Mesenchymal stem cell (in vitro differentiated cells and primary cell): ENCODE results near the gene DOCK8.
"Not testable (repeated sequence)": the region's sequence is repeated elsewhere in the genome, so short reads cannot be mapped to it uniquely, and the experiment has no call there.

Experiments used
- DNase-seq: peaks from one replicate; pipeline ENCODE4 v3.0.0-alpha.2; 2013
- H2AFZ ChIP-seq: one replicate; pipeline ENCODE4 v1.6.1; 2013; ENCODE audit warnings: low read depth, mild to moderate bottlenecking, control low read depth, inconsistent platforms, low read length, moderate library complexity
- H2AK5ac ChIP-seq: 2 replicates; pipeline ENCODE4 v1.6.1; 2013; ENCODE audit warnings: low read length, moderate library complexity, mild to moderate bottlenecking, inconsistent platforms; ENCODE audit not compliant: severe bottlenecking
- H2BK120ac ChIP-seq: one replicate; pipeline ENCODE4 v1.6.1; 2013; ENCODE audit warnings: low read depth, mild to moderate bottlenecking, inconsistent platforms, low read length, moderate library complexity
- H2BK12ac ChIP-seq, 2 experiments: one replicate each; pipeline ENCODE4 v1.6.1; 2013; ENCODE audit warnings: inconsistent platforms in 2 of 2, low read length in 2 of 2, mild to moderate bottlenecking in 2 of 2, moderate library complexity in 2 of 2, control low read depth in 1 of 2
- H2BK15ac ChIP-seq: one replicate; pipeline ENCODE4 v1.6.1; 2013; ENCODE audit warnings: mild to moderate bottlenecking, low read depth, inconsistent platforms; ENCODE audit not compliant: poor library complexity, severe bottlenecking
- H2BK5ac ChIP-seq: 2 replicates; pipeline ENCODE4 v1.6.1; 2013; ENCODE audit warnings: low read depth, mild to moderate bottlenecking, low read length, control low read depth, inconsistent platforms; ENCODE audit not compliant: poor library complexity, severe bottlenecking
- H3K14ac ChIP-seq, 2 experiments: one replicate each; pipeline ENCODE4 v1.6.1; 2013; ENCODE audit warnings: inconsistent platforms in 2 of 2, low read length in 2 of 2, control low read depth in 1 of 2, mild to moderate bottlenecking in 1 of 2, moderate library complexity in 1 of 2
- H3K18ac ChIP-seq, 2 experiments: one replicate each; pipeline ENCODE4 v1.6.1; 2013; ENCODE audit warnings: inconsistent platforms in 2 of 2, low read length in 2 of 2, control low read depth in 1 of 2, low read depth in 1 of 2, mild to moderate bottlenecking in 1 of 2
- H3K23ac ChIP-seq, 2 experiments: one replicate each; pipeline ENCODE4 v1.6.1; 2013; ENCODE audit warnings: inconsistent platforms in 2 of 2, low read length in 2 of 2, mild to moderate bottlenecking in 2 of 2, moderate library complexity in 2 of 2, control low read depth in 1 of 2
- H3K27ac ChIP-seq: 2 replicates; pipeline ENCODE4 v1.5.1; 2013; ENCODE audit warnings: mild to moderate bottlenecking, moderate library complexity, low read length, control low read depth, inconsistent platforms; ENCODE audit not compliant: poor library complexity, severe bottlenecking
- H3K27me3 ChIP-seq, 2 experiments: 2 replicates each; pipeline versions ENCODE4 v1.6.1 to v1.7.0; 2013; ENCODE audit warnings: low read length in 2 of 2, mild to moderate bottlenecking in 2 of 2, moderate library complexity in 2 of 2, control low read depth in 1 of 2, inconsistent platforms in 1 of 2; ENCODE audit not compliant: control insufficient read depth in 1 of 2, insufficient read depth in 1 of 2
- H3K36me3 ChIP-seq, 2 experiments: 2 replicates each; pipeline versions ENCODE4 v1.6.1 to v1.7.0; 2013; ENCODE audit warnings: low read length in 2 of 2, control low read depth in 1 of 2, inconsistent platforms in 1 of 2, low read depth in 1 of 2, mild to moderate bottlenecking in 1 of 2; ENCODE audit not compliant: insufficient read depth in 2 of 2, control insufficient read depth in 1 of 2
- H3K4ac ChIP-seq, 2 experiments: one replicate each; pipeline ENCODE4 v1.6.1; 2013; ENCODE audit warnings: inconsistent platforms in 2 of 2, low read length in 2 of 2, mild to moderate bottlenecking in 2 of 2, moderate library complexity in 2 of 2, control low read depth in 1 of 2, low read depth in 1 of 2
- H3K4me1 ChIP-seq: 2 replicates; pipeline ENCODE4 v1.6.1; 2013; ENCODE audit warnings: low read depth, low read length, control low read depth; ENCODE audit not compliant: control insufficient read depth, insufficient read depth
- H3K4me2 ChIP-seq: 2 replicates; pipeline ENCODE4 v1.6.1; 2013; ENCODE audit warnings: low read length, mild to moderate bottlenecking, inconsistent platforms; ENCODE audit not compliant: poor library complexity, severe bottlenecking
- H3K4me3 ChIP-seq, 2 experiments: 2 replicates each; pipeline versions ENCODE4 v1.5.1 to v1.7.0; 2013; ENCODE audit warnings: low read length in 2 of 2, mild to moderate bottlenecking in 2 of 2, control low read depth in 1 of 2, low read depth in 1 of 2; ENCODE audit not compliant: insufficient read depth in 1 of 2
- H3K79me1 ChIP-seq: replicated peaks from 2 replicates; pipeline ENCODE4 v1.6.1; 2013; ENCODE audit warnings: mild to moderate bottlenecking, control low read depth, low read length, inconsistent platforms; ENCODE audit not compliant: poor library complexity, severe bottlenecking
- H3K9ac ChIP-seq: 2 replicates; pipeline ENCODE4 v1.7.0; 2013; ENCODE audit warnings: mild to moderate bottlenecking, low read length, moderate library complexity
- H3K9me3 ChIP-seq: 2 replicates; pipeline ENCODE4 v1.7.0; 2013; ENCODE audit warnings: mild to moderate bottlenecking, low read length; ENCODE audit not compliant: control insufficient read depth
- H4K8ac ChIP-seq: one replicate; pipeline ENCODE4 v1.6.1; 2013; ENCODE audit warnings: inconsistent platforms, mild to moderate bottlenecking, low read length, moderate library complexity
- H4K91ac ChIP-seq: one replicate; pipeline ENCODE4 v1.6.1; 2013; ENCODE audit warnings: mild to moderate bottlenecking, low read length, inconsistent platforms
- WGBS: methylation state at CpG from one replicate; pipeline ENCODE4 v1.1.7; 2013; ENCODE audit warnings: mixed read lengths; 5-methylcytosine and 5-hydroxymethylcytosine counted together

Gene DOCK8

GRCh38 chr9:215631-216155, 1.0 kb downstream of the DOCK8 start:
- no peaks in the 10 kb centered on the region for H3K36me3 ChIP-seq
- H2AFZ ChIP-seq = no peak overlapping the region
- H2BK120ac ChIP-seq = no peak overlapping the region
- no peaks in the 10 kb centered on the region for H3K79me1 ChIP-seq
- no peak overlapping the region for H2AK5ac ChIP-seq
- H3K14ac ChIP-seq = no peak overlapping the region
- no peak overlapping the region for H3K4me2 ChIP-seq
- no peak overlapping the region for H3K4me3 ChIP-seq
- DNase-seq = no peak
- H4K8ac ChIP-seq = no peak overlapping the region
- no peak overlapping the region for H3K4ac ChIP-seq
- WGBS = 90% methylated on average over 4 of the region's 6 CpGs
- H2BK15ac ChIP-seq = no peak overlapping the region
- no peak overlapping the region for H4K91ac ChIP-seq
- H3K27ac ChIP-seq = no peak overlapping the region
- H3K9ac ChIP-seq = peak overlapping the region; percentile 49
- H3K9me3 ChIP-seq = no peaks in the 10 kb centered on the region
- H2BK12ac ChIP-seq = no peak overlapping the region
- no peak overlapping the region for H3K23ac ChIP-seq
- peaks cover 17 to 33% of the 10 kb centered on the region in 2 experiments for H3K27me3 ChIP-seq
- H3K18ac ChIP-seq = no peak overlapping the region
- no peak overlapping the region for H2BK5ac ChIP-seq
- peaks cover 11% of the 10 kb centered on the region for H3K4me1 ChIP-seq

- Histone ChIP-seq H3K36me3 (no peaks in the 10 kb centered on the region), H2BK5ac (no peak overlapping the region), H3K27me3 (peaks cover 17 to 29% of the 10 kb centered on the region in 2 experiments), H2BK12ac (no peak overlapping the region), H4K91ac (no peak overlapping the region), H3K9me3 (no peaks in the 10 kb centered on the region), H3K9ac (no peak overlapping the region), H3K4me3 (no peak overlapping the region), H3K14ac (no peak overlapping the region), H3K27ac (no peak overlapping the region), H3K4me1 (peaks cover 11% of the 10 kb centered on the region), H2BK120ac (no peak overlapping the region), H3K23ac (no peak overlapping the region), H3K4ac (no peak overlapping the region), H4K8ac (no peak overlapping the region), H2AFZ (no peak overlapping the region), H3K18ac (no peak overlapping the region), H2AK5ac (no peak overlapping the region), H3K4me2 (no peak overlapping the region), H3K79me1 (no peaks in the 10 kb centered on the region), H2BK15ac (no peak overlapping the region)
- WGBS = 38% methylated on average over 1 of the region's 1 CpG
- DNase-seq = no peak
These were observed 2.2 kb downstream of the DOCK8 start for GRCh38 chr9:216866-217265.

GRCh38 chr9:217950-218349, 3.3 kb downstream of the DOCK8 start:
- no peak overlapping the region for H3K18ac ChIP-seq
- peaks cover 11% of the 10 kb centered on the region for H3K4me1 ChIP-seq
- H2BK15ac ChIP-seq = no peak overlapping the region
- H3K4ac ChIP-seq = no peak overlapping the region
- H3K23ac ChIP-seq = no peak overlapping the region
- H3K27me3 ChIP-seq = peaks cover 17 to 29% of the 10 kb centered on the region in 2 experiments
- H2AFZ ChIP-seq = no peak overlapping the region
- H3K27ac ChIP-seq = no peak overlapping the region
- H3K36me3 ChIP-seq = no peaks in the 10 kb centered on the region
- no peak overlapping the region for H2AK5ac ChIP-seq
- H3K4me2 ChIP-seq = no peak overlapping the region
- no peak overlapping the region for H3K9ac ChIP-seq
- H3K9me3 ChIP-seq = no peaks in the 10 kb centered on the region
- no peaks in the 10 kb centered on the region for H3K79me1 ChIP-seq
- H3K4me3 ChIP-seq = no peak overlapping the region
- no peak for DNase-seq
- H2BK12ac ChIP-seq = no peak overlapping the region
- H4K8ac ChIP-seq = no peak overlapping the region
- H2BK5ac ChIP-seq = no peak overlapping the region
- no peak overlapping the region for H4K91ac ChIP-seq
- 83% methylated on average over 1 of the region's 2 CpGs for WGBS
- no peak overlapping the region for H2BK120ac ChIP-seq
- no peak overlapping the region for H3K14ac ChIP-seq

GRCh38 chr9:219036-219435, 4.4 kb downstream of the DOCK8 start:
- H2BK5ac ChIP-seq, H2AK5ac ChIP-seq, H3K18ac ChIP-seq, H3K4ac ChIP-seq, H3K23ac ChIP-seq, H3K4me3 ChIP-seq, H3K36me3 ChIP-seq, H2BK120ac ChIP-seq, H2AFZ ChIP-seq, DNase-seq, H3K79me1 ChIP-seq, H2BK12ac ChIP-seq, H3K4me2 ChIP-seq, H3K9ac ChIP-seq, H4K91ac ChIP-seq, H2BK15ac ChIP-seq, H3K27ac ChIP-seq, H3K14ac ChIP-seq, H3K9me3 ChIP-seq, H4K8ac ChIP-seq: not testable (repeated sequence)
- WGBS = 77% methylated on average over 4 of the region's 7 CpGs
- Histone ChIP-seq H3K27me3 (peaks cover 17 to 22% of the 10 kb centered on the region in 2 experiments), H3K4me1 (peaks cover 11% of the 10 kb centered on the region)
